22Rv1 (cell line): ENCODE results near the gene POLR2I.

ENCODE experiments used
- H3K27ac ChIP-seq: fragments of 450-650 bp; 2 replicates; pipeline ENCODE4 v1.5.1; 2017
- CTCF ChIP-seq: fragments of 450-650 bp; IDR thresholded peaks from 2 replicates; pipeline ENCODE4 v1.5.1; 2017; ENCODE audit warnings: mild to moderate bottlenecking
- ZFX ChIP-seq: fragments of 450-650 bp; IDR thresholded peaks from 2 replicates; pipeline ENCODE4 v1.6.1; 2017; ENCODE audit warnings: antibody characterized with exemption, borderline replicate concordance

The POLR2I gene

GRCh38 chr19:36099166-36099785 is 15.4 kb downstream of the POLR2I start:
- H3K27ac ChIP-seq: no peak overlapping the region
- no peak for TF ChIP-seq CTCF
- TF ChIP-seq ZFX: no peak

- no peak for TF ChIP-seq CTCF
- no peak for TF ChIP-seq ZFX
- no peak overlapping the region for H3K27ac ChIP-seq
Observed at GRCh38 chr19:36097036-36097435, 17.6 kb downstream of the POLR2I start.

- TF ChIP-seq ZFX: no peak
- no peak for TF ChIP-seq CTCF
Observed at GRCh38 chr19:36093687-36094086, 21.0 kb downstream of the POLR2I start.

GRCh38 chr19:36093146-36093662 is 21.5 kb downstream of the POLR2I start:
- no peak for TF ChIP-seq CTCF
- TF ChIP-seq ZFX: no peak

More at GRCh38 chr19:36093687-36094086, 21.0 kb downstream of the POLR2I start:
- no peak overlapping the region for H3K27ac ChIP-seq

GRCh38 chr19:36092566-36092965 is 22.1 kb downstream of the POLR2I start:
- H3K27ac ChIP-seq: no peak overlapping the region
- TF ChIP-seq ZFX: no peak
- TF ChIP-seq CTCF: no peak

More at GRCh38 chr19:36093146-36093662, 21.5 kb downstream of the POLR2I start:
- H3K27ac ChIP-seq: no peak overlapping the region

GRCh38 chr19:36090910-36091695 is 23.6 kb downstream of the POLR2I start:
- H3K27ac ChIP-seq: no peak overlapping the region
- TF ChIP-seq ZFX: no peak
- no peak for TF ChIP-seq CTCF

- no peak overlapping the region for H3K27ac ChIP-seq
- TF ChIP-seq CTCF: no peak
- no peak for TF ChIP-seq ZFX
Observed at GRCh38 chr19:36089847-36090246, 24.8 kb downstream of the POLR2I start.
